ENCODE measurements around the gene NPL.

Gene NPL, protein sequence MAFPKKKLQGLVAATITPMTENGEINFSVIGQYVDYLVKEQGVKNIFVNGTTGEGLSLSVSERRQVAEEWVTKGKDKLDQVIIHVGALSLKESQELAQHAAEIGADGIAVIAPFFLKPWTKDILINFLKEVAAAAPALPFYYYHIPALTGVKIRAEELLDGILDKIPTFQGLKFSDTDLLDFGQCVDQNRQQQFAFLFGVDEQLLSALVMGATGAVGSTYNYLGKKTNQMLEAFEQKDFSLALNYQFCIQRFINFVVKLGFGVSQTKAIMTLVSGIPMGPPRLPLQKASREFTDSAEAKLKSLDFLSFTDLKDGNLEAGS

DNA sequence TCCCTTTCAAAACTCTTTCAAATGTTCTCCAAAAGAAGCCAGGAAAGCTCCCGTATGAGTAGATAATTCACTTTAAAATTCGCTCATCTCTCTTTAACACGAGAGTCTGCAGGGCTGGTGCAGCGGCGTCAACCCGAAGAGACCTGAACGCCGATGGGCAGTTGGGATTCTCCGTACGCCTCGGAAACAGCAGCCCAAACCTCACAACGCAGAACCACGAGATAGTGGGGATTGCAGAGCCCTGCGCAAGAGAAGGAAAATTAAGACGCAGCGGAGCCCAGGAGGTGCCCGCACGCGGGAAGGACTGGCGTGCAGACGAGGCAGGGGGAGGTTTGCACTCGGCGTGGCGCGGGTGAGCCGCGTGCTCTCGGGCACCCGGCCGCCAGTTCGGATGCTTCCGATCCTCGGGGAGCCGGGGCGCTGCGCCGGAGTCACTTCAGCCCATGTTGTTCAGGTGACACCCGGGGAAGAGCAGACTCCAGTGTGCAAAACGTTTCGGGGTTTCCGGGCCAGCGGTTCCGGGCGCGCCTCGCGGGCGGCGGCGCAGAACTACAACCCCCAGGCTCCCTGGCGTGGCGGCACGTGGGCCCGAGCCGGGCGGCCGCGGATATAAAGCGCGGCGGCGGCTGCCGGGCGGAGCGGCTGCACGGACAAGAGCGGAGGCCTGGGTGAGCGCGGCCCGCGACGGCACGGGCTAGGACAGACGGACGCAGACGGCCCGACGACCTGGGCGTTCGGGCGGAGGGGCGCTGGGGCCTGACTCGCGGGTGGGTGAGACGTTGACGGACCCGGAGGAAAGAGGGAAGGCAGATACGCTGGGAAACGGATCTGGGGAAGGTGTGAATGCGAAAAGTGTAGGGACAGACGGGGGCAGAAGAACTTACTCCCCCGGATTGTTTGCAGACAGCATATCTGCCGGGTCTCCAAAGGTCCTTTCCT, at the start of gene NPL:
NPL (plus strand) TSS at position 636 of the 939 bp plus-strand sequence. CDS start 4,599 bp downstream, outside the sequence.
- Histone ChIP-seq H3K4me3 (peak within 1 kb of the TSS; percentile 64 to 76), H3K27ac (peak within 1 kb of the TSS; percentile 46 to 67), H3K27me3 (no peaks in the 10 kb centered on the region), H3K4me1 (peaks cover 0 to 14% (median 4%) of the 10 kb centered on the region in 4 donors), H3K9me3 (no peaks in the 10 kb centered on the region), H3K36me3 (no peaks in the 10 kb centered on the region)
- intact Hi-C loops (cut with DNase I; ENCODE audit: low total_unique reads): loop anchor here (10.0 kb wide), 1 partner anchor 705 kb away; no protein-coding TSS in a partner anchor
- DNase-seq: peak; percentile 71 to 87
- TF ChIP-seq, protein P1, sequence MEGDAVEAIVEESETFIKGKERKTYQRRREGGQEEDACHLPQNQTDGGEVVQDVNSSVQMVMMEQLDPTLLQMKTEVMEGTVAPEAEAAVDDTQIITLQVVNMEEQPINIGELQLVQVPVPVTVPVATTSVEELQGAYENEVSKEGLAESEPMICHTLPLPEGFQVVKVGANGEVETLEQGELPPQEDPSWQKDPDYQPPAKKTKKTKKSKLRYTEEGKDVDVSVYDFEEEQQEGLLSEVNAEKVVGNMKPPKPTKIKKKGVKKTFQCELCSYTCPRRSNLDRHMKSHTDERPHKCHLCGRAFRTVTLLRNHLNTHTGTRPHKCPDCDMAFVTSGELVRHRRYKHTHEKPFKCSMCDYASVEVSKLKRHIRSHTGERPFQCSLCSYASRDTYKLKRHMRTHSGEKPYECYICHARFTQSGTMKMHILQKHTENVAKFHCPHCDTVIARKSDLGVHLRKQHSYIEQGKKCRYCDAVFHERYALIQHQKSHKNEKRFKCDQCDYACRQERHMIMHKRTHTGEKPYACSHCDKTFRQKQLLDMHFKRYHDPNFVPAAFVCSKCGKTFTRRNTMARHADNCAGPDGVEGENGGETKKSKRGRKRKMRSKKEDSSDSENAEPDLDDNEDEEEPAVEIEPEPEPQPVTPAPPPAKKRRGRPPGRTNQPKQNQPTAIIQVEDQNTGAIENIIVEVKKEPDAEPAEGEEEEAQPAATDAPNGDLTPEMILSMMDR (IDR thresholded peaks at IDR 0.05): peak in 1 of 2 experiments; percentile 10

DNA sequence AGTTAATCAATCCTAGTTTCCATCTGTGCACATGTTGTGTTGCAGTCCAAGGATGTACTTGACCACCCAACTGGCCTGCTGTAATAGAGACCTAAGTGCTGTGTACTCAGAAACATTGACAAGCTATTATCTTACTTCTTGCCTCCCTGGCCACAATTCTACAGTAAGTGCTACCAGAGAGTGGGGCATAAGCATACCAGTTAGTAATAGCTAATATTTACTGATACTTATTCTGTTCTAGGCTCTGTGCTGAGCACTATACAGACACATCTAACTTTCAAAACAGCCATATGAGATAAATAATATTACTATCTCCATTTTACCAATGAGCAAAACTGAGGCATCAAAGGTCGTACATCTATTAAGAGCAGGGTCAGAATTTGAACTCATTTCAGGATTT, 49.5 kb upstream of the NPL start:
- DNase-seq: no peak
- no peaks in the 10 kb centered on the region for H3K36me3 ChIP-seq
- intact Hi-C loops (cut with DNase I; ENCODE audit: low total_unique reads): no loop called here
- no peaks in the 10 kb centered on the region for H3K9me3 ChIP-seq
- H3K27me3 ChIP-seq: no peaks in the 10 kb centered on the region
- no peaks in the 10 kb centered on the region for H3K4me1 ChIP-seq
- no peak overlapping the region for H3K27ac ChIP-seq
- TF ChIP-seq, protein P1 (IDR thresholded peaks at IDR 0.05): no peak
- H3K4me3 ChIP-seq: no peak overlapping the region

DNA sequence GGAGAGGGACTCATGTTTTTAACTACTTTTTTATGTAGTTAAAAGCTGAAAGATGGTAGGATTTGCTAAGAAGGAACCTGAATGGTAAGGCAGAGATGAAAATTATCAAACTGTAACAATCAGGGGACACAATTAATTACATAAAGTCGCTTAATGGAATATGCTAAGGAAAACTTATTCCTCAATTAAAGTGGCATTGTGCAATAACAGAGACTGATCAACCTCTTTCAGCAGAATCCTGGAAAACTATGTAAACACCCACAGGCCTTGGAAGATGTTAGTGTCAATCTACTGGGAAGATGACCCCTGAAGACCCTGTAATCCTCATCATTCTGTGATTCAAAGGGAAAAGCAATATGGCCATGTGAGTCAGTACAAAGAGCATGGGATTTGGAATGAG, 46.8 kb upstream of the NPL start:
- Histone ChIP-seq H3K4me1 (no peaks in the 10 kb centered on the region), H3K27me3 (no peaks in the 10 kb centered on the region), H3K36me3 (no peaks in the 10 kb centered on the region), H3K27ac (no peak overlapping the region), H3K9me3 (no peaks in the 10 kb centered on the region), H3K4me3 (no peak overlapping the region)
- TF ChIP-seq, protein P1 (IDR thresholded peaks at IDR 0.05): no peak
- no peak for DNase-seq
- intact Hi-C loops (cut with DNase I; ENCODE audit: low total_unique reads): no loop called here

DNA sequence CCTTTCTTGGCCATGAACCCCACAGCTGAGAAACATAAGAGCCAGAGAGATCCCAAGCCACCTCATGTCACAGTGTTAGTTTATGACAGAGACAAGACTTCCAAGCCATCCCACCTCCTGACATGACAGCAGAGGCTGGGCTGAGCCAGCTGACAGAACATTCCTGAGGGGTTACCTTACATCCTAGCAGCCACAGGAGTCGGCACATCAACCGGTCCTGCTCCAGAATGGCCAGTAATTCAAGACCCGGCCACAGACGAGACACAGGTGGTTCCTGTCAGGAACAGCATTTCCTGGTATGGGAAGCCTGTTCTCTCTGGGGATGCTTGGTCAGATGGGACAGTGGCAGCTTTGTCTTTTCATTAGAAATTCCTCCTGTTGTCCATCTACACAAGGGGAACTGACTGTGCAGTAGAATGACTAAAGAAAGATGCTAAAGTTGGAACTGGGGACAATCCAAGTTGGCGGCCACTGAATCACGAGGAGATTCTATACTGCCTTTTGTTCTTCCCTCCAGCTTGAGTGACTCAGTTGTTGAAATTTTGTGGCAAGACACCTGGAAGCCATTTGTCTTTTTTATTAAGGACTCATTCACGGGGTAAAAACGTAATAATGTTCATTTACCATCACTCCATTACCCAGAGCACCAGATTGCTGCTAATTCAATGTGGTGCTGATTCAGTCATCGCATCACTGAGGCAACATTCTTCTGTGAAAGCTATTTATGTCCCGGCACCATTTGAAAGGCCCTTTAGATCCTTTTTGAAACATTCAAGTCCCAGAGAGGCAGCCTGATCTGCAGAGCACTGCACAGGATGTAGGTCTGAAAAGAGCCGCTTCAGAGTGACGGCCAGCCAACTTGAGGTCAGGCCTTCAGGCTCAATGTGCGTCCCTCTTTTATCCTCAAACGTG, 37.2 kb upstream of the NPL start:
- DNase-seq: no peak

More for the DNA sequence above, 37.2 kb upstream of the NPL start:
- intact Hi-C loops (cut with DNase I; ENCODE audit: low total_unique reads): no loop called here
- TF ChIP-seq, protein P1 (IDR thresholded peaks at IDR 0.05): no peak
- Histone ChIP-seq H3K36me3 (no peaks in the 10 kb centered on the region), H3K27ac (no peak overlapping the region), H3K27me3 (peaks cover 0 to 3% of the 10 kb centered on the region in 2 donors), H3K4me3 (no peak overlapping the region), H3K9me3 (no peaks in the 10 kb centered on the region), H3K4me1 (no peaks in the 10 kb centered on the region)

Measured in tibial artery (tissue), 4 donors.